ENCODE measurements around the gene NAT8L. TPM values are rescaled to one million over a fixed set of nuclear protein-coding genes. Genes with fewer than 3 reads are reported as not detected.

The NAT8L gene
- total RNA-seq, 2 experiments from 2014 or later = not detected

DNA sequence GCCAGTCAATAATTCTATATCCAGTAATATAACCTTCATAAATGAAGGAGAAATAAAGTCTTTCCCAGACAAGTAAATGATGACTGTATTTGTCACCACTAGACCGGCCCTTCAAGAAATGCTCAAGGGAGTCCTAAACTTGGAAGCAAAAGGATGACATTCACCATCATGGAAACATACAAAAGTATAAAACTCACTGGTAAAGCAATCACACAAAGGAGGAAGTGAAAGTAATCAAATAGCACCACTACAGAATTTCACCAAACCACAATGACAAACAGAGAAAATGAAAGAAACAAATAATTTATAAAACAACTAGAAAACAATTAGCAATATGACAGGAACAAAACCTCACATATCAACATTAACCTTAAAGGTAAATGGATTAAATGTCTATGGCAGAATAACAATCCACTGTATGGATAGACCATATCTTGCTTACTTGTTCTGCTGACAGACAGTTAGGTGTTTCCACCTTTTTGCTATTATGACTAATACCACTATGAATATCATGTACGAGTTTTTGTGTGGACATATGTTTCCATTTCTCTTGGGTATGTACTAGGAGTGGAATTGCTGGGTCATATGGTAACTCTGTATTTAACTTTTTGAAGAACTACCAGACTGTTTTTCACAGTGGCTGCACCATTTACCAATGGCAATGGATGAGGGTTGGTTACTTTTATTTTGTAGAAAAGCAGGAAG is 44.9 kb downstream of the NAT8L start:
- Histone ChIP-seq H4K20me1 (ENCODE audit: insufficient read depth, low read length) (no peaks in the 10 kb centered on the region), H3K36me3 (ENCODE audit: insufficient read depth, low read length) (no peaks in the 10 kb centered on the region), H2AFZ (ENCODE audit: low read length) (no peak overlapping the region), H3K4me1 (ENCODE audit: insufficient read depth, low read length, poor library complexity, severe bottlenecking) (no peaks in the 10 kb centered on the region), H3K79me2 (ENCODE audit: insufficient read depth, low read depth, low read length) (no peaks in the 10 kb centered on the region), H3K4me2 (ENCODE audit: low read length) (no peak overlapping the region), H3K27ac (ENCODE audit: low read depth, low read length, poor library complexity, severe bottlenecking) (no peak overlapping the region), H3K9me3 (ENCODE audit: low read length) (peaks cover 20% of the 10 kb centered on the region), H3K9me2 (ENCODE audit: insufficient read depth, low read length) (no peaks in the 10 kb centered on the region), H3K4me3 (ENCODE audit: low read depth, low read length, poor library complexity, severe bottlenecking) (no peak overlapping the region)
- no TSS peak for BruUV-seq (replicated peaks)
- ChIA-PET CTCF (ENCODE audit: unreplicated experiment) (no interaction called here), POLR2A (no interaction called here)
- DNase-seq (ENCODE audit: low spot score) = peak; percentile 16
- intact Hi-C loops (cut with micrococcal nuclease; ENCODE audit: unreplicated experiment) = no loop called here
- TF ChIP-seq, protein P1, sequence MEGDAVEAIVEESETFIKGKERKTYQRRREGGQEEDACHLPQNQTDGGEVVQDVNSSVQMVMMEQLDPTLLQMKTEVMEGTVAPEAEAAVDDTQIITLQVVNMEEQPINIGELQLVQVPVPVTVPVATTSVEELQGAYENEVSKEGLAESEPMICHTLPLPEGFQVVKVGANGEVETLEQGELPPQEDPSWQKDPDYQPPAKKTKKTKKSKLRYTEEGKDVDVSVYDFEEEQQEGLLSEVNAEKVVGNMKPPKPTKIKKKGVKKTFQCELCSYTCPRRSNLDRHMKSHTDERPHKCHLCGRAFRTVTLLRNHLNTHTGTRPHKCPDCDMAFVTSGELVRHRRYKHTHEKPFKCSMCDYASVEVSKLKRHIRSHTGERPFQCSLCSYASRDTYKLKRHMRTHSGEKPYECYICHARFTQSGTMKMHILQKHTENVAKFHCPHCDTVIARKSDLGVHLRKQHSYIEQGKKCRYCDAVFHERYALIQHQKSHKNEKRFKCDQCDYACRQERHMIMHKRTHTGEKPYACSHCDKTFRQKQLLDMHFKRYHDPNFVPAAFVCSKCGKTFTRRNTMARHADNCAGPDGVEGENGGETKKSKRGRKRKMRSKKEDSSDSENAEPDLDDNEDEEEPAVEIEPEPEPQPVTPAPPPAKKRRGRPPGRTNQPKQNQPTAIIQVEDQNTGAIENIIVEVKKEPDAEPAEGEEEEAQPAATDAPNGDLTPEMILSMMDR (conservative IDR thresholded peaks at IDR 0.05; ENCODE audit: low read length) = no peak
- TF ChIP-seq EZH2phosphoT487 (IDR thresholded peaks at IDR 0.05; ENCODE audit: borderline replicate concordance, low read depth, low read length) = no peak

DNA sequence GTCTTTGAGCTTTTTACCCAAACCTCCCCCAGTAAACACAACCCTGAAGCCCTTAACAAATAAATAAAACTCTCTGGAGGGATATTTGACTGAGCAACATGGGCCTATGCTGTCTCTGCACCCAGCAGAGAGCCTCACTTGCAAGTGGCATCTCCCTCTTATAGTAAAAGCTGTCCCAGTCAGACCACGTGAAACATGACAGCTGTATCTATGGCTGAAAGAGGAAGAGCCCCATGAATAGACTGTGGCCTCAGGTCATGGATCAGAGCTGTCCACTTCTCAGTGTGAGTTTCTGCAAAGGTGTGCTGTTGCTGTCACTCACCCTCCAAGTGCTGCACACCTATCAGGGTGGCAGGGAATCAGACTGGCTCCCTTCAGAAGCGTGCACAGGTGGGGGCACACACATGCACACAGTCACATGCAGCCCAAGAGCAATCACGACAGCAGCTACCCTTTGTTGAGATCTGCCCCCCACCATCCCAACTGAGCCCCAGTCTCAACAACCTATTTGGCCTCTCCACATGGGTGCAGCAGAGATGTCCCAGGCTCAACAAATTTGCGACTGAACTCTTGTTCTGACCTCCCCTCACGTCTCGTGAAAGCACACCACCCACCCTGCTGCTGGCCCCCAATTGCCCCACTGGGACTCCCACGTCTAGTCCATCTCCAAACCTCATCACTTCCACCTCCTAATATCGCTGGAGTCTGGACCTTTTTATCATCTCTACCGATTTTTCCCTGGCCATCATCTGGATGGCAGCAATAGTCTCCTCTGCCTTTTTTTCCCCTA is 45.6 kb downstream of the NAT8L start:
- Histone ChIP-seq H3K9me3 (ENCODE audit: low read length) (peaks cover 20% of the 10 kb centered on the region), H3K4me3 (ENCODE audit: low read depth, low read length, poor library complexity, severe bottlenecking) (no peak overlapping the region), H4K20me1 (ENCODE audit: insufficient read depth, low read length) (no peaks in the 10 kb centered on the region), H3K27ac (ENCODE audit: low read depth, low read length, poor library complexity, severe bottlenecking) (no peak overlapping the region), H2AFZ (ENCODE audit: low read length) (no peak overlapping the region), H3K4me1 (ENCODE audit: insufficient read depth, low read length, poor library complexity, severe bottlenecking) (no peaks in the 10 kb centered on the region), H3K36me3 (ENCODE audit: insufficient read depth, low read length) (no peaks in the 10 kb centered on the region), H3K79me2 (ENCODE audit: insufficient read depth, low read depth, low read length) (no peaks in the 10 kb centered on the region), H3K4me2 (ENCODE audit: low read length) (no peak overlapping the region), H3K9me2 (ENCODE audit: insufficient read depth, low read length) (no peaks in the 10 kb centered on the region)
- intact Hi-C loops (cut with micrococcal nuclease; ENCODE audit: unreplicated experiment) = no loop called here
- POLR2A ChIA-PET = no interaction called here
- no peak for DNase-seq (ENCODE audit: low spot score)
- BruUV-seq (replicated peaks) = no TSS peak
- CTCF ChIA-PET (ENCODE audit: unreplicated experiment) = no interaction called here
- TF ChIP-seq, protein P1 (conservative IDR thresholded peaks at IDR 0.05; ENCODE audit: low read length) = no peak
- no peak for TF ChIP-seq EZH2phosphoT487 (IDR thresholded peaks at IDR 0.05; ENCODE audit: borderline replicate concordance, low read depth, low read length)

DNA sequence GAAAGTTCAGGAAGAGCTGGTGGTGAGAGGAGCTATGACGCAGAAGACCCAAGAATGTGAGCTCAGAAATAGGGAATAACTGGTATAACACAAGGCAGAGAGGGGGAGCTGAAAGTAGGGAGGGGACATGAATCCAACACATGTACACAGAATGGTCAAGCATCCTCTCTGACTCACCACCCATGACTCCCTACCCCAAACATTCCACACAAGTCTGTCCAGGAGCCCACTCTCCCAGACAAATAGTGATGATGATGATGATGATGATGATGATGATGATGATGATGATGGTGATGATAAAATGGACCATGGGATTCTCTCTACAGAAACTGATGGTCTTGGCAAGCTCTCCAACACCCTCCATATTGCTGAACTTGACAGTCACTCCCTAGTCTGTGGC is 46.4 kb downstream of the NAT8L start:
- BruUV-seq (replicated peaks) = no TSS peak
- CTCF ChIA-PET (ENCODE audit: unreplicated experiment) = no interaction called here
- Histone ChIP-seq H2AFZ (ENCODE audit: low read length) (no peak overlapping the region), H3K4me1 (ENCODE audit: insufficient read depth, low read length, poor library complexity, severe bottlenecking) (no peaks in the 10 kb centered on the region), H4K20me1 (ENCODE audit: insufficient read depth, low read length) (no peaks in the 10 kb centered on the region), H3K36me3 (ENCODE audit: insufficient read depth, low read length) (no peaks in the 10 kb centered on the region), H3K27ac (ENCODE audit: low read depth, low read length, poor library complexity, severe bottlenecking) (no peak overlapping the region), H3K9me3 (ENCODE audit: low read length) (peaks cover 20% of the 10 kb centered on the region), H3K79me2 (ENCODE audit: insufficient read depth, low read depth, low read length) (no peaks in the 10 kb centered on the region), H3K4me3 (ENCODE audit: low read depth, low read length, poor library complexity, severe bottlenecking) (no peak overlapping the region), H3K9me2 (ENCODE audit: insufficient read depth, low read length) (no peaks in the 10 kb centered on the region), H3K4me2 (ENCODE audit: low read length) (no peak overlapping the region)
- POLR2A ChIA-PET = no interaction called here
- TF ChIP-seq EZH2phosphoT487 (IDR thresholded peaks at IDR 0.05; ENCODE audit: borderline replicate concordance, low read depth, low read length) = no peak
- TF ChIP-seq, protein P1 (conservative IDR thresholded peaks at IDR 0.05; ENCODE audit: low read length) = no peak
- intact Hi-C loops (cut with micrococcal nuclease; ENCODE audit: unreplicated experiment) = no loop called here
- DNase-seq (ENCODE audit: low spot score) = no peak
